HG03378 (cell line): ENCODE measurements around the gene JAKMIP2.
"Not testable (repeated sequence)": the region's sequence is repeated elsewhere in the genome, so short reads cannot be mapped to it uniquely, and the experiment has no call there.

Source experiments
- ATAC-seq: cut with Tn5 transposase; IDR thresholded peaks from one replicate; pipeline ENCODE4 v1.9.1; 2021; ENCODE audit warnings: mild to moderate bottlenecking, moderate library complexity; ENCODE audit not compliant: unreplicated experiment

JAKMIP2 gene

DNA sequence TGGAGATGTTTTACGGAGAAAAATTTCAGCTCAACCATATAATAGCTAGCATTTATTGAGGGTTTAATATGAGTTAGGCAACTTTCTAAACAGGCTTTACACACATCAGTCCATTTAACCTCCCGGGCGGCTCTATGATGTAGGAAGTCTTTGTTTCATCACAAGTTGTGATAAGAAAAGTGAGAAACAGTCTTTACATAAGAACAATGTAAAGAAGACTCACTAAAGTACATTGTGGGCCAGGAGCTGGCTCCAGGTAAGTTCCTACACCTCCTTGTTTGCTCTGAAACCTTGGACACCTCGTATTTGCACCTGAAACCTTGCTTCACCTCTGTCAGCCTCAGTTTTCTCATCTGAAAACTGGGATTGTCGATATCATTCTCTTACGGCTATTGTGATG, 116.1 kb downstream of the JAKMIP2 start:
- no peak for ATAC-seq

- ATAC-seq, result no peak
Observed at GRCh38 chr5:147661541-147661940, 121.0 kb downstream of the JAKMIP2 start.

DNA sequence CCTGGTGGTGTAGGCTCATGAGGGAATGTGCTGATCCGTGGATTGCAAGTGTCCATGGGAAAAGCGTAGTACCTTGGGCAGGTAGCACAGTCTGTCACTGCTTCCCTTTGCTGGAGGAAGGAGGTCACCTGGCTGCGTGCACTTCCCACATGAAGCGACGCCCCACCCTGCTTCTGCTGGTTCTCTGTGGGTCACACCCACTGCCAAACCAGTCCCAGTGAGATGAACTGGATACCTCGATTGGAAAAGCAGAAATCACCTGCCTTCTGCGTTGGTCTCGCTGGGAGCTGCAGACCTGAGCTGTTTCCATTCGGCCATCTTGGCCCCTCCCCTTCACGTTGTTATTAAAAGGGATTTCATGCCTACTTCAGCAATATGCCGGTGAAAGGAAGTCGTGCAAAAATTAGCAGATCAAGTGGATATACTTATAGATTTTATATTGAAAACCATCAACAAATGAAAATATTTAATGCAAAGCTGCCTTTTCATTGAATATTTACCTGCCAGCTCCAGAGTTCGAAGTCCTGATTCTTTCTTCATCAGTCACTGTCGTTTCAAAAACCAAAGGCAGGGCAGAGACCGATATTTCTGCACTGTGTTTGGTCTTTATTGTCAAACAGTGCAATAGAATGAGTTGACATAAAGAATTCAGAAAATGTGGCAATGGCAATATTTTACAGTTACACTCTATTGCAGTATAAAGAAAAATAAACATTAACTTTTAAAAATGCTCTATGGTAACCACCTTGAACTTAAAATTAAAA, 123.2 kb downstream of the JAKMIP2 start:
- ATAC-seq, result no peak

DNA sequence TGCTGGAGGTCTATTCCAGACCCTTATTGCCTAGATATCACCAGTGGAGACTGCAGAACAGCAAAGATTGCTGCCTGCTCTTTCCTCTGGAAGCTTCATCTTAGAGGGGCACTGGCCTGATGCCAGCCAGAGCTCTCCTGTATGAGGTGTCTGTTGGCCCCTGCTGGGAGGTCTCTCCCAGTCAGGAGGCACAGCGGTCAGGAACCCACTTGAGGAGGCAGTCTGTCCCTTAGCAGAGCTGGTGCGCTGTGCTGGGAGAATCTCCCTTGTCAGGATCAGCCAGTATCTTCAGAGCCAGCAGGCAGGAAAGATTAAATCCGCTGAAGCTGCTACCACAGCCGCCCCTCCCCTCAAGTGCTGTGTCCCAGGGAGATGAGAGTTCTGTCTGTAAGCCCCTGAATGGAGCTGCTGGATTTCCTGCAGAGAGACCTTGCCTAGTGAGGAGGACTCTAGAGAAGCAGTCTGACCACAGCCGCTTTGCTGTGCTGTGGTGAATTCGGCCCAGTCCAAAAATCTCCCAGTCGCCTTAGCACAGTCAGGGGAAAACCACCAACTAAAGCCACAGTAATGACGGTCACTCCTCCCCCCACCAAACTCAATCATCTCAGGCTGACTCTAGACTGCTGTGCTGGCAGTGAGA, 124.1 kb downstream of the JAKMIP2 start:
- ATAC-seq, result peak; percentile 89

GRCh38 chr5:147648597-147648996, 133.9 kb downstream of the JAKMIP2 start:
- ATAC-seq, result no peak

GRCh38 chr5:147645197-147645596, 137.3 kb downstream of the JAKMIP2 start:
- ATAC-seq, result no peak

- ATAC-seq, result no peak
Observed at GRCh38 chr5:147644460-147644859, 138.1 kb downstream of the JAKMIP2 start.

GRCh38 chr5:147643142-147643541, 139.4 kb downstream of the JAKMIP2 start:
- ATAC-seq, result no peak

DNA sequence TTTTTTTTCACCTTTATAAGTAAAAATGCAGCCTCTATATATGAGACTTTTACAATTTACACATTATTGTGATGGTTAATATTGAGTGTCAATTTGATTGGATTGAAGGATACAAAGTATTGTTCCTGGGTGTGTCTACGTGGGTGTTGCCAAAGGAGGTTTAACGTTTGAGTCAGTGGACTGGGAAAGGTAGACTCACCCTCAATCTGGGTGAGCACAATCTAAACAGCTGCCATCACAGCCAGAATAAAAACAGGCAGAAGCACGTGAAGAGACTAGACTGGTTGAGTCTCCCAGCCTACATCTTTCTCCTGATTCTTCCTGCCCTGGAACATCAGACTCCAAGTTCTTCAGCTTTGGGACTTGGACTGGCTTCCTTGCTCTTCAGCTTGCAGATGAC, 139.9 kb downstream of the JAKMIP2 start:
- no peak for ATAC-seq

GRCh38 chr5:147639321-147639720, 143.2 kb downstream of the JAKMIP2 start:
- ATAC-seq, result no peak

DNA sequence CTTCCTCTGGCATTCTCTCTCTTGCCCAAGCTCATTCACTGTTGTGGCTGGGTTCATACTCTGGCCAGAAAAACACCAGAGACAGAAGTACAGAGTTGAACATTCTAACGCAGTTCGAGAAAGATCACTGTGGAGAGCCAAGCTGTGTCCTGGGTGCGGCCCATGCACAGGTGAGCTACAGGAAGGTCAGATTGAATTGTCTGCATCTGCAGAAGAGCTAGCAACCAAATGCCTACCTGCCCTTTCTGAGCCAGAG, 145.9 kb downstream of the JAKMIP2 start:
- no peak for ATAC-seq

DNA sequence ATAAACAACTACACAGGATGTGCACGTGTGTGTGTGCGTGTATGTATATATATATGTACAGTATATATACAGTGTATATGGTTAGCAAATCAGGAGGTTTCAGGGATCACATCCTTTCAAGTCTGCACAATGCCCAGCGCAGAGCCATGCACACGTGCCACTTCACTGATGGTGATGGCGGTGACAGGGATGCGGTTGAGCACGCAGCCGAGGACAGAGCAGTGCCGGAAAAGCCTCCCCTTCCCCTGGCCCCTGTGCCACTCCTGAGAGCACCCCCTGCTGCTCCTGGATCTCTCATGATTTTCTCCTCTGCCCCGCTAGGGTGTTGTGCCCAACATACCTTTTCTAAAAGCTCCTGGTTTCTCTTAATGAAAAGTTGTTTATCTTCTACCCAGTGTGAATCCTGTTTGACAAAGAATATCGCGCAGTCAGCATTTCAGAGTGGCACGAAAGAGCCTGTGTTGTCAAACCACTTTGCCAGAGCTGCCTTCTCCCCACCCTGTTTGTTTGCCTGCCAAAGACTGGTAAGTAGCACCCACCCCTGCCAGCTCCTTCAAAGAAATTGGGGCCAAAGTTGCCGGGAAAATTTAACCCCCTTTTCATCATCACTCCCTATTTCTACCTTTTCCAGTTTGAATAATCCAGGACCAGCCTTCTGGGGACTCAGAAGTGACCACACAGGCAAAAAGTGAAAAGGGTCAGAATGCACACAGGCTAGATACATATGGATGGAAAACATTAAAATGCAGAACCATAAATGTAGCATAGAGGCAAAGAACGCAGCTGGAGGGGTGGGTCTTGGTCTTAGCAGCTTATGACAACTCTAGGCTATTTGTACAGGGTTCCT, 146.4 kb downstream of the JAKMIP2 start:
- ATAC-seq, result no peak

DNA sequence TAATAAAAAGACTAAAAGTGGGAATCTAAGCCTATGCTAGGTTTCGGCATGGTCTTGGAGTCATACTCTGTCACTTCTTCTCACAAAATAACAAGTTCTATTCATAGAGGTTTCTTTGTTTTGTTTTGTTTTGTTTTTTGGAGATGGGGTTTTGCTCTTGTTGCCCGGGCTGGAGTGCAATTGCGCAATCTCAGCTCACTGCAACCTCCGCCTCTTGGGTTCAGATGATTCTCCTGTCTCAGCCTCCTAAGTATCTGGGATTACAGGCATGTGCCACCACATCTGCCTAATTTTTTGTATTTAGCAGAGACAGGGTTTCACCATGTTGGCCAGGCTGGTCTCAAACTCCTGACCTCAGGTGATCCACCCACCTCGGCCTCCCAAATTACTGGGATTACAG, 147.1 kb downstream of the JAKMIP2 start:
- ATAC-seq, result not testable (repeated sequence)

DNA sequence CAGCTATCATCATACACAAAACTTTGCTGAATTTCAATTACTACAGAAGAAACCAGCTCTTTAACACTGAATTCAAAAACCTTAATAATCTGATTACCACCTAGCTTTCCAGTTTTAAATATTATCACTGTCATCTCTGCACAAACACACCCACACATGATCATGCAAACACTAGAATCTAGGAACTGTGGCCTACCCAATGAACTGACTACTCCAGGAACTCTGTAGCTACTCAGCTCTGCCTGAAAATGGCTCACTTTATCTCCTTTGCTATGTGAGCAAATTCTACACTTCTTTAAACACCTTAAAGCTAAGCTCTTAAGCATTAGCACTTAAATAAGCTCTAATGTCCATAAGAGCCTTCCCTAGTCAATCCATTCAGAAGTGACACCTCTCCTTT, 149.4 kb downstream of the JAKMIP2 start:
- no peak for ATAC-seq

GRCh38 chr5:147631428-147632003, 151.0 kb downstream of the JAKMIP2 start:
- no peak for ATAC-seq

GRCh38 chr5:147629196-147629595, 153.3 kb downstream of the JAKMIP2 start:
- ATAC-seq, result no peak

- ATAC-seq, result peak; percentile 92
Observed at GRCh38 chr5:147628058-147628895, 154.3 kb downstream of the JAKMIP2 start.

- ATAC-seq, result no peak
Observed at GRCh38 chr5:147626464-147626863, 156.1 kb downstream of the JAKMIP2 start.

DNA sequence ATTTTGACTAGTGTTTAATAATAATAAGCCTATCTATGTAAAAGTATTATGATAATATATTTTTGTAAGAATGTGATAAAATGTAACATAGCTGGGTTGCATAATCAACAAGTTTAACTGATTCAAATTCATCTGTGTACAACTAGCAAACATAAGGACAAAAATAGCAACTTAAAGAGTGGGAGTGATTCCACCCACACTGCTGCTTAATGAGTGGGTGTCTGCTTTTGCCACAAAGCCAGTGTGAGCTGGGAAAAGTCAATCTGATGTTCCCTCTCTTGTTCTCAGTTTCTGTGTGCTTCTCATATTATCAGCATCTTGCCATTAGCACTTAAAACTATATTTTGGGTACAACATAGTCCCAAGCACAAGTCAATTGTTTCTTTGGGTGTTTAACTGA, 161.5 kb downstream of the JAKMIP2 start:
- ATAC-seq, result no peak

- ATAC-seq, result no peak
Observed at GRCh38 chr5:147619281-147619878, 163.1 kb downstream of the JAKMIP2 start.
